Ramos (cell line): Measurements from ENCODE around the gene FCER2.

Experiments used
- in situ Hi-C: fragments of 300-500 bp; cut with MboI; formaldehyde crosslinking; loops from one replicate; pipeline ENCODE4 v1.14.3; 2022; ENCODE audit warnings: low sequenced_read_pairs; ENCODE audit not compliant: unreplicated experiment

FCER2 gene

DNA sequence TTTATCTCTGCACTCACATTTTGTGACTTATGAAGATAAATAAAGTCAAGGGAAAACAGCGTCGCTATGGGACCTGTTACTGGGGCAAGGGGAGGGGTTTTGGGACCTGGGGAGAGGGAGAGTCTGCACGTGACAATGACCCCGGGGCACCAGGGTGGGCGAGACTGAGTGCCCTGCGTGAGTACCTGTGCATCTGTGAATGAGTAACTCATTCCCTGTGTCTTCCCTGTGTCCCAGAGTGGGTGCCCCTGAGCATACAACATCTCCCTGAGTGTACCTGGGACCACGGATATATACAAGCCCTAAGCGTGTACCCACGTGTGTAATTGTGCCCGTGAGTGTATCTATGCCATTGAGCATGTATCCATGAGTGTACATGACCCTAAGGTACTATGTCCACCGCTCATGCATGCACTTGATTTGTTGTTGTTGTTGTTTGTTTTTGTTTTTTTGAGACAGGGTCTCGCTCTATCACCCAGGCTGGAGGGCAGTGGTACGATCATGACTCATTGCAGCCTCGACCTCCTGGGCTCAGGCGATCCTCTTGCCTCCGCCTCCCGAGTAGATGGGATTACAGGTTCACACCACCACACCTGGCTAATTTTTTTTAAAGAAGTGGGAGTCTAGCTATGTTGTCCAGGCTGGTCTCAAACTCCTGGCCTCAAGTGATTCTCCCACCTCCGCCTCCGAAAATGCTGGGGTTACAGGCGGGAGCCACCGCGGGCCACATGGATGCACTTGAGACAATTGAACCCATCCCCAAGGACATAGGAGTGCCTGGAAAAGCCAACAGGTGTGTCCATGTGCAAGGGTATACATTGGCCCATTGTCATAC, 21.9 kb downstream of the FCER2 start:
- in situ Hi-C loops, result loop anchor here (5.0 kb wide), 1 partner anchor 122 kb away; no protein-coding TSS in a partner anchor

- in situ Hi-C loops, result no loop called here
Observed at GRCh38 chr19:7678971-7679751, 22.8 kb downstream of the FCER2 start.

GRCh38 chr19:7677669-7678311, 24.1 kb downstream of the FCER2 start:
- in situ Hi-C loops, result no loop called here

DNA sequence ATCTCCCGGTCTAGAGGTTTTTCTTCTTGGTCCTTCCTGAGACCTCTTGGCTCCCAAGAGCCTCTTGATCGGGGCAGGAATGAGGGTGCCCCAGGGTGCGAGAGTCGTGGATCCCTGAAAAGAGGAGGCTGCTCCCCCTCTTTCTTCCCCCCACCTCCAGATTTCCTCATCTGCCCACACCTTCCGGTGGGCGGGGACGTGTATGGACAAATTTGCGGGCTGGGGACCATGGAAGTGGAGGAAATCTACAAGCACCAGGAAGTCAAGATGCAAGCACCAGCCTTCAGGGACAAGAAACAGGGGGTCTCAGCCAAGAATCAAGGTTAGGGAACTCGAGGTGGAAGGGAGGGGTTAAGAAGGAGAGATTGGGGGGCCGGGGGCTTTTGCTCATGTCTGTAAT, 25.1 kb downstream of the FCER2 start, which contains the start of gene MCEMP1:
Gene MCEMP1, plus strand, starts transcription at position 237 of the 400 bp plus-strand sequence. Its CDS starts 31 bp downstream, at position 268.
- in situ Hi-C loops, result no loop called here

DNA sequence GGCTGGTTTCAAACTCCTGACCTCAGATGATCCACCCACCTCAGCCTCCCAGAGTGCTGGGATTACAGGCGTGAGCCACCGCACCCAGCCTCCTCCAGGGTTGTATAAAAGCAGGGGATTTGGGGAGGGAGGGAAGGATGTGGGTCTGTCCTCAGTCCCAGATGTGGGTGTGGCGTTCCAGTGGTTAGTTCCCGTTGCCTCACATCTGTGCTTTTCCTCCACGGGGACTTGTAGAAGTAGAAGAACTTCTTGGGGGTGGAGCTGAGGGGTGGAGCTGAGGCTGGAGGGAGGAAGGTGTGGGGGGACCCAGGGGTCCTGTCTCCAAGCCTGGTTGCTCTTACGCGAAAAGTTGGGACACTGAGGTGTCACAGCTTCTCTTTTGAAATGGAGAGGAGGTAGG, 25.6 kb downstream of the FCER2 start:
- in situ Hi-C loops, result no loop called here

DNA sequence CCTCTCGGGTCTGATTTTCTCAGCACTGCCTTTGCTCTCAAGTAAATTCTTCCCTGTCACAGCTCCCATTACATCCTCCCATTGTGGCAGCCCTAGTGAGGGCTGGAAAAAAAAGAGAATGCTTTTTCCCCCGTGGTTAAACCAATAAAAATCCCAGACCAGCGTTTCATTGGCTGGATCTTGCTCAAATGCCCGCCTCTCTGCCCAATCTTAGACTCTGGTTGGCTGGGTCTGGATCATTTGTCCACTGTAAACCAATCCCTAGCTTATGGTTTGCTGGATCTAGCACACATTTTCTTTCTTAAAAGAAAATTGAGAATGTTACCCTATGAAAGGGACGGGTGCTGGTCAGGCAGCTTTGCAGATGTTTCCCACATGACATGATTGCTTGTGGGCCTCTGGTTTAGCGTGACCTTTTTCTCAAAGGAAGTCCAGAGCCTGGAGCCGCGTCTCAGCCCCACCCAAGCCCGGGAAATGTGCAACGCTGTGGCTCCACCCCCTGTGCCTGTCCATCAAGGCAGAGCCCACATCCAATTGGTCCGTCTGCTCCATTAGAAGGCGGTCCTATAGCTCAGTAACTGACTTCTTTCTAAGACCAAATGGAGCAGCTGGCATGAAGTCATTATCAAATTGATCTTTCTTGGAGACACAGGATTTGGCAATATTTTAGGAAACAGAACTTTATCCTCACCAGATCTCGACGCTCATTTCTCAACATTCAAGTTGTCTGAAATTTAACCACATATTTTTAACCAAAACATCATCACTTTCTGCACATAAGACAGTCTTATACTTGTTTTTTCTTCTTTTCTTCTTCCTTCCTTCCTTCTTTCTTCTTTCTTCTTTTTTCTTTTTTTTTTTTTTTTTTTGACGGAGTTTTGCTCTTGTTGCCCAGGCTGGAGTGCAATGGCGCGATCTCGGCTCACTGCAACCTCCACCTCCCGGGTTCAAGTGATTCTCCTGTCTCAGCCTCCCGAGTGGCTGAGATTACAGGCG, 27.6 kb downstream of the FCER2 start:
- in situ Hi-C loops, result no loop called here

GRCh38 chr19:7672522-7672921, 29.4 kb downstream of the FCER2 start:
- in situ Hi-C loops, result no loop called here

DNA sequence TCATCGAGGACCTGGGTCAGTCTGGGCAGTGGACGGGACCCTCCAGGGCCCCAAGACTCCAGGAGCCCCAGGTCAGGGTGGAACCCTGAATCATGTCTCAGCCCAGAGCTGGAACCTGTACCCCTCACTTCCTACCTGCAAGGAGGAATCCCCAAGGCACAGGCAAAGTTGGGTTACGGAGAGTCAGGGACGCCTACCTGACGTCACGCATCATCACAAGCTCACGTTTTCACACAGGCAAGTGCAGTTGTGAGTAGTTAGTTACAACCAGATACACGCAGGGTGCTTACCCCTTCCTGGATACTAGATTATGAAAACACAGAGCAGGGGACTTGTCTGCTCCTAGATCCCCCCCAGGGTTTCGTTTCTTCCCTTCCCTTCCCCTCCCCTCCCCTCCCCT, 31.1 kb downstream of the FCER2 start:
- in situ Hi-C loops, result no loop called here

- in situ Hi-C loops, result no loop called here
Observed at GRCh38 chr19:7670150-7670783, 31.7 kb downstream of the FCER2 start.

GRCh38 chr19:7669641-7670040, 32.3 kb downstream of the FCER2 start:
- in situ Hi-C loops, result no loop called here

GRCh38 chr19:7668842-7669241, 33.1 kb downstream of the FCER2 start, which contains the start of gene RETN:
TSS of gene RETN (plus strand) at chr19:7669049. CDS start at chr19:7669327, 278 bp downstream.
- in situ Hi-C loops, result no loop called here

DNA sequence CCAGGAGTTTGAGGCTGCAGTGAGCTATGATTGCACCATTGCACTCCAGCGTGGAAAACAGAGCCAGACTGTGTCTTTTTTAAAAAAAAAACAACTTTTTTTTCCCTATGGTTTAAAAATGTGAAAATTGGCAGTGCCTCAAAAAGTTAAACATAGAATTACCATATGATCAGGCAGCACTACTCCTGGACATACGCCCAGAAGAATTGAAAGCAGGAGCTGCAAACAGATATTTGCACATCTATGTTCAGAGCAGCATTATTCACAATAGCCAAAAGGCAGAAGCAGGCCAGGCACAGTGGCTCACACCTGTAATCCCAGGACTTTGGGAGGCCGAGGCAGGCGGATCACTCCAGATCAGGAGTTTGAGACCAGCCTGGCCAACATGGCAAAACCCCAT, 36.9 kb downstream of the FCER2 start:
- in situ Hi-C loops, result no loop called here

DNA sequence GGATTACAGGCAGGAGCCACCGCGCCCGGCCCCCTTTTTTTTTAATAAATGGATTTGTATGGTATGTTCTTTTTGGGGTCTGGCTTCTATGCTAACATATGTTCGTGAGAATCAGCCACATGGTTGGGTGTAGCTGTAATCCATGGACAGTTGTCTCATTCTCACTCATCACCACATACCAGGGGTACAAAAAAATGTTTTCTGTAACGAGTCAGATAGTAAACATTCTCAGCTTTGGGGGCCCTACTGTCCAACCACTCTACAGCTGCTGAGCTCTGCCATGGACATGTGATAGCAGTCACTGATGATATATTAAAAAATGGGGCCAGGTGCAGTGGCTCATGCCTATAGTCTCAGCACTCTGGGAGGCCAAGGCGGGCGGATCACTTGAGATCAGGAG, 38.2 kb downstream of the FCER2 start:
- in situ Hi-C loops, result no loop called here

- in situ Hi-C loops, result no loop called here
Observed at GRCh38 chr19:7662657-7663056, 39.3 kb downstream of the FCER2 start.

DNA sequence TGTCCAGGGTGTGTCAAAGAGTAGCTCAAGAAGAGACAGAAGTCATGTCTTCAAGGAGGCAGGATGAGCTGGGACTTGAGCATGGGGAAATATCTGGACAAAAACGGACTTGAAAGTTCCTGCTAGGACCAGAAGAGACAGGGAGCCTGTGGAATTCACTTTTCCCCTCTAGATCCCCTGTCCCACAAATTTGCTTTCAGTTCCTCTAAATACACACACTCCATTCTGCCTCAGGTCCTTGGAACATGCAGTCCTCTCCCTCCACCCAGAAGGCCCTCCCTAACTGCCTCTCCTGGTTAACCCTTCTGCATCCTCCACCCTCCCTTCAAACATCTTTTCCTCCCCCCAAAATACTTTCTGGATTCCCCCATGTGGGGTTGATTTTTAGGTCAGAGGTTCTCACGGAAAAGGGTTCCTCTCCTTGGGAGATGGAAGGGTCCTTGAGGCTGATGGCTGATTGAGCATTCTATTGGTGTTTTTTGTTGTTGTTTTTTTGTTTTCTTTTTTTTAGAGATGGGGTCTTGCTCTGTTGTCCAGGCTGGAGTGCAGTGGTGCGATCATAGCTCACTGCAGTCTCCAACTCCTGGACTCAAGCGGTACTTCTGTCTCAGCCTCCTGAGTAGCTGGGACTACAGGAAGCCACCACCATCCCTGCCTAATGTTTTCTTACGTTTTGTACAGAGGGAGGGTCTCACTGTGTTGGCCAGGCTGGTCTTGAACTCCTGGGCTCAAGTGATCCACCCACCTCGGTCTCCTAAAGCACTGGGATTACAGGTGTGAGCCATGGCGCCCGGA, 40.0 kb downstream of the FCER2 start:
- in situ Hi-C loops, result no loop called here

GRCh38 chr19:7658219-7658686, 43.7 kb downstream of the FCER2 start:
- in situ Hi-C loops, result no loop called here

- in situ Hi-C loops, result no loop called here
Observed at GRCh38 chr19:7657131-7657751, 44.7 kb downstream of the FCER2 start.

- in situ Hi-C loops, result no loop called here
Observed at GRCh38 chr19:7655581-7655980, 46.4 kb downstream of the FCER2 start.
